OCI-LY3 (cell line): ENCODE measurements around the gene MAML2.

Source experiments
- H2AFZ ChIP-seq: fragments of 200-600, 300-600 bp; shearing (Covaris generic); 2 replicates; pipeline ENCODE4 v1.6.0; 2014; ENCODE audit warnings: antibody characterized with exemption, low read depth, low read length
- H3K27ac ChIP-seq: fragments of 200-600, 300-600 bp; sonication (generic); 2 replicates; pipeline ENCODE4 v1.5.1; 2014; ENCODE audit warnings: mild to moderate bottlenecking, low read length, moderate library complexity, mixed read lengths
- H3K27me3 ChIP-seq: fragments of 200-600, 300-600 bp; sonication (generic); 2 replicates; pipeline ENCODE4 v1.6.1; 2014; ENCODE audit warnings: low read depth, low read length, mixed read lengths
- H3K36me3 ChIP-seq: fragments of 200-600, 300-600 bp; sonication (generic); replicated peaks from 2 replicates; pipeline ENCODE3; 2014; ENCODE audit warnings: low read depth, low read length, mixed read lengths
- H3K4me1 ChIP-seq: fragments of 300-600, 200-600 bp; sonication (generic); 2 replicates; pipeline ENCODE4 v1.6.1; 2014; ENCODE audit warnings: low read length, mixed read lengths
- H3K4me2 ChIP-seq: fragments of 200-600, 300-600 bp; sonication (generic); 2 replicates; pipeline ENCODE4 v1.6.1; 2014; ENCODE audit warnings: low read length, mixed read lengths
- H3K4me3 ChIP-seq: fragments of 300-600, 200-600 bp; sonication (generic); 2 replicates; pipeline ENCODE4 v1.5.1; 2014; ENCODE audit warnings: antibody characterized with exemption, mild to moderate bottlenecking, low read length, moderate library complexity
- H3K79me2 ChIP-seq: fragments of 300-600, 200-600 bp; shearing (Covaris generic); 2 replicates; pipeline ENCODE4 v1.6.1; 2014; ENCODE audit warnings: mild to moderate bottlenecking, low read length, mixed read lengths
- H3K9ac ChIP-seq: fragments of 300-600, 200-600 bp; shearing (Covaris generic); 2 replicates; pipeline ENCODE4 v1.6.0; 2014; ENCODE audit warnings: mild to moderate bottlenecking, low read length, moderate library complexity
- H3K9me3 ChIP-seq: fragments of 200-600, 300-600 bp; shearing (Covaris generic); 2 replicates; pipeline ENCODE4 v1.6.1; 2014; ENCODE audit warnings: low read length, mixed read lengths; ENCODE audit not compliant: insufficient read depth
- H4K20me1 ChIP-seq: fragments of 200-600, 300-600 bp; sonication (generic); 2 replicates; pipeline ENCODE4 v1.6.1; 2016; ENCODE audit warnings: low read length, mixed read lengths; ENCODE audit not compliant: insufficient read depth
- CTCF ChIP-seq: fragments of 200-600, 300-600 bp; sonication (generic); IDR thresholded peaks from 2 replicates; pipeline ENCODE4 v1.5.1; 2014; ENCODE audit warnings: antibody characterized with exemption, low read length, low read depth
- EZH2phosphoT487 ChIP-seq: fragments of 200-600 bp; shearing (Covaris generic); IDR thresholded peaks from 2 replicates; pipeline ENCODE4 v1.6.1; 2018; ENCODE audit warnings: antibody characterized with exemption, mixed run types, low read depth

The MAML2 gene

GRCh38 chr11:96223083-96223482 lies 119.9 kb downstream of the MAML2 start:
- no peak overlapping the region for H2AFZ ChIP-seq
- no peaks in the 10 kb centered on the region for H3K36me3 ChIP-seq
- no peak overlapping the region for H3K4me3 ChIP-seq
- no peak overlapping the region for H3K27ac ChIP-seq
- H3K27me3 ChIP-seq, result no peaks in the 10 kb centered on the region
- no peaks in the 10 kb centered on the region for H3K79me2 ChIP-seq
- TF ChIP-seq EZH2phosphoT487 (no peak), CTCF (no peak)
- H3K9me3 ChIP-seq, result no peaks in the 10 kb centered on the region
- H3K4me1 ChIP-seq, result peaks cover 4% of the 10 kb centered on the region
- H3K4me2 ChIP-seq, result no peak overlapping the region
- H4K20me1 ChIP-seq, result no peaks in the 10 kb centered on the region
- no peak overlapping the region for H3K9ac ChIP-seq

GRCh38 chr11:96222102-96222501 lies 120.9 kb downstream of the MAML2 start:
- H3K4me2 ChIP-seq, result no peak overlapping the region
- H3K9ac ChIP-seq, result no peak overlapping the region
- H3K4me3 ChIP-seq, result no peak overlapping the region
- H4K20me1 ChIP-seq, result no peaks in the 10 kb centered on the region
- H3K9me3 ChIP-seq, result no peaks in the 10 kb centered on the region
- H3K27ac ChIP-seq, result no peak overlapping the region
- peaks cover 4% of the 10 kb centered on the region for H3K4me1 ChIP-seq
- no peaks in the 10 kb centered on the region for H3K36me3 ChIP-seq
- TF ChIP-seq CTCF (no peak), EZH2phosphoT487 (no peak)
- H2AFZ ChIP-seq, result no peak overlapping the region
- H3K79me2 ChIP-seq, result no peaks in the 10 kb centered on the region
- H3K27me3 ChIP-seq, result no peaks in the 10 kb centered on the region

GRCh38 chr11:96221244-96222070 lies 121.5 kb downstream of the MAML2 start:
- Histone ChIP-seq H3K4me1 (peaks cover 8% of the 10 kb centered on the region), H3K27me3 (no peaks in the 10 kb centered on the region), H3K9ac (no peak overlapping the region), H3K79me2 (peaks cover 4% of the 10 kb centered on the region; the same call in 1 of the 2 replicates), H3K4me2 (no peak overlapping the region), H3K4me3 (no peak overlapping the region), H4K20me1 (no peaks in the 10 kb centered on the region), H2AFZ (no peak overlapping the region), H3K9me3 (no peaks in the 10 kb centered on the region), H3K27ac (no peak overlapping the region), H3K36me3 (no peaks in the 10 kb centered on the region)
- TF ChIP-seq CTCF (no peak), EZH2phosphoT487 (no peak)

GRCh38 chr11:96219981-96220623 lies 122.9 kb downstream of the MAML2 start:
- TF ChIP-seq CTCF (no peak), EZH2phosphoT487 (no peak)
- no peaks in the 10 kb centered on the region for H3K27me3 ChIP-seq
- no peak overlapping the region for H3K4me2 ChIP-seq
- H3K27ac ChIP-seq, result no peak overlapping the region
- no peak overlapping the region for H3K4me3 ChIP-seq
- no peaks in the 10 kb centered on the region; the same call in 1 of the 2 replicates for H3K9me3 ChIP-seq
- H2AFZ ChIP-seq, result no peak overlapping the region
- H4K20me1 ChIP-seq, result no peaks in the 10 kb centered on the region
- H3K4me1 ChIP-seq, result peaks cover 21% of the 10 kb centered on the region
- no peaks in the 10 kb centered on the region for H3K36me3 ChIP-seq
- H3K79me2 ChIP-seq, result peaks cover 7% of the 10 kb centered on the region; the same call in 1 of the 2 replicates
- no peak overlapping the region for H3K9ac ChIP-seq
